K562 (cell line): ENCODE measurements around the gene FNDC11.
"Not testable (repeated sequence)": the region's sequence is repeated elsewhere in the genome, so short reads cannot be mapped to it uniquely, and the experiment has no call there.

Source experiments
- CHCHD3 ChIP-seq: fragments of 250-450 bp; sonication (Bioruptor Pico); IDR thresholded peaks from 2 replicates; pipeline ENCODE4 v2.1.2; 2022; ENCODE audit warnings: mild to moderate bottlenecking
- DEAF1 ChIP-seq: fragments of 450-650 bp; formaldehyde crosslinking; IDR thresholded peaks from 2 replicates; pipeline ENCODE4 v1.4.0; 2020; ENCODE audit warnings: mild to moderate bottlenecking, moderate library complexity
- FOSL1 ChIP-seq: fragments of 200-800 bp; sonication (Bioruptor generic); conservative IDR thresholded peaks from 2 replicates; pipeline ENCODE4 v1.6.1; 2016; ENCODE audit warnings: missing genetic modification characterization, missing compliant biosample characterization
- L3MBTL2 ChIP-seq: fragments of 450-650 bp; IDR thresholded peaks from 2 replicates; pipeline ENCODE4 v1.6.1; 2016; ENCODE audit warnings: mild to moderate bottlenecking, moderate library complexity
- NFE2L1 ChIP-seq: fragments of 450-650 bp; IDR thresholded peaks from 2 replicates; pipeline ENCODE4 v1.6.1; 2016; ENCODE audit warnings: missing genetic modification characterization, low read depth, mild to moderate bottlenecking, missing compliant biosample characterization, moderate library complexity, borderline replicate concordance
- ZNF655 ChIP-seq: fragments of 250-450 bp; sonication (Bioruptor Pico); IDR thresholded peaks from 2 replicates; pipeline ENCODE4 v1.5.0; 2021
- TF ChIP-seq, protein P1 (sequence below): sonication (generic); formaldehyde crosslinking; IDR thresholded peaks from 2 replicates; pipeline ENCODE4 v1.8.1; 2023; ENCODE audit warnings: mild to moderate bottlenecking, missing genetic modification reagents

GRCh38 chr20:63559485-63560332, 5.8 kb downstream of the FNDC11 start:
- TF ChIP-seq L3MBTL2; NFE2L1 (tag); FOSL1 (tag); CHCHD3 (CRISPR knock-in tag); ZNF655 (CRISPR knock-in tag); DEAF1 (CRISPR knock-in tag): not testable (repeated sequence)
- TF ChIP-seq, protein P1, sequence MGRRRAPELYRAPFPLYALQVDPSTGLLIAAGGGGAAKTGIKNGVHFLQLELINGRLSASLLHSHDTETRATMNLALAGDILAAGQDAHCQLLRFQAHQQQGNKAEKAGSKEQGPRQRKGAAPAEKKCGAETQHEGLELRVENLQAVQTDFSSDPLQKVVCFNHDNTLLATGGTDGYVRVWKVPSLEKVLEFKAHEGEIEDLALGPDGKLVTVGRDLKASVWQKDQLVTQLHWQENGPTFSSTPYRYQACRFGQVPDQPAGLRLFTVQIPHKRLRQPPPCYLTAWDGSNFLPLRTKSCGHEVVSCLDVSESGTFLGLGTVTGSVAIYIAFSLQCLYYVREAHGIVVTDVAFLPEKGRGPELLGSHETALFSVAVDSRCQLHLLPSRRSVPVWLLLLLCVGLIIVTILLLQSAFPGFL (CRISPR knock-in tag): not testable (repeated sequence)
